WERI-Rb-1 (cell line): ENCODE results near the gene HLA-G.

Source experiments
- DNase-seq: peaks from one replicate; pipeline ENCODE4 v3.0.0-alpha.2; 2020
- H3K27ac ChIP-seq: fragments of 250-450 bp; sonication (Bioruptor Pico); 2 replicates; pipeline ENCODE4 v1.5.1; 2020; ENCODE audit warnings: mild to moderate bottlenecking, moderate library complexity
- H3K27me3 ChIP-seq: fragments of 250-450 bp; sonication (Bioruptor Pico); 2 replicates; pipeline ENCODE4 v1.5.1; 2021; ENCODE audit warnings: mild to moderate bottlenecking, low read depth, moderate library complexity; ENCODE audit not compliant: insufficient read depth, severe bottlenecking
- H3K36me3 ChIP-seq: fragments of 250-450 bp; sonication (Bioruptor Pico); 2 replicates; pipeline ENCODE4 v1.5.1; 2020; ENCODE audit warnings: mild to moderate bottlenecking, moderate library complexity
- H3K4me3 ChIP-seq: 2 replicates; pipeline ENCODE4 v1.5.1; 2011; ENCODE audit warnings: low read depth, mild to moderate bottlenecking, control low read depth, low read length
- H3K9me3 ChIP-seq: fragments of 250-450 bp; sonication (Bioruptor Pico); 2 replicates; pipeline ENCODE4 v1.5.1; 2021; ENCODE audit warnings: mild to moderate bottlenecking, moderate library complexity; ENCODE audit not compliant: severe bottlenecking
- TF ChIP-seq, protein P1 (sequence below): IDR thresholded peaks from 2 replicates; pipeline ENCODE4 v1.5.1; 2011; ENCODE audit warnings: low read depth, mild to moderate bottlenecking, control low read depth, inconsistent platforms, low read length

The HLA-G gene

GRCh38 chr6:29824144-29824543, 3.5 kb upstream of the HLA-G start:
- TF ChIP-seq, protein P1, sequence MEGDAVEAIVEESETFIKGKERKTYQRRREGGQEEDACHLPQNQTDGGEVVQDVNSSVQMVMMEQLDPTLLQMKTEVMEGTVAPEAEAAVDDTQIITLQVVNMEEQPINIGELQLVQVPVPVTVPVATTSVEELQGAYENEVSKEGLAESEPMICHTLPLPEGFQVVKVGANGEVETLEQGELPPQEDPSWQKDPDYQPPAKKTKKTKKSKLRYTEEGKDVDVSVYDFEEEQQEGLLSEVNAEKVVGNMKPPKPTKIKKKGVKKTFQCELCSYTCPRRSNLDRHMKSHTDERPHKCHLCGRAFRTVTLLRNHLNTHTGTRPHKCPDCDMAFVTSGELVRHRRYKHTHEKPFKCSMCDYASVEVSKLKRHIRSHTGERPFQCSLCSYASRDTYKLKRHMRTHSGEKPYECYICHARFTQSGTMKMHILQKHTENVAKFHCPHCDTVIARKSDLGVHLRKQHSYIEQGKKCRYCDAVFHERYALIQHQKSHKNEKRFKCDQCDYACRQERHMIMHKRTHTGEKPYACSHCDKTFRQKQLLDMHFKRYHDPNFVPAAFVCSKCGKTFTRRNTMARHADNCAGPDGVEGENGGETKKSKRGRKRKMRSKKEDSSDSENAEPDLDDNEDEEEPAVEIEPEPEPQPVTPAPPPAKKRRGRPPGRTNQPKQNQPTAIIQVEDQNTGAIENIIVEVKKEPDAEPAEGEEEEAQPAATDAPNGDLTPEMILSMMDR: no peak
- H3K27ac ChIP-seq: no peak overlapping the region
- DNase-seq: no peak

DNA sequence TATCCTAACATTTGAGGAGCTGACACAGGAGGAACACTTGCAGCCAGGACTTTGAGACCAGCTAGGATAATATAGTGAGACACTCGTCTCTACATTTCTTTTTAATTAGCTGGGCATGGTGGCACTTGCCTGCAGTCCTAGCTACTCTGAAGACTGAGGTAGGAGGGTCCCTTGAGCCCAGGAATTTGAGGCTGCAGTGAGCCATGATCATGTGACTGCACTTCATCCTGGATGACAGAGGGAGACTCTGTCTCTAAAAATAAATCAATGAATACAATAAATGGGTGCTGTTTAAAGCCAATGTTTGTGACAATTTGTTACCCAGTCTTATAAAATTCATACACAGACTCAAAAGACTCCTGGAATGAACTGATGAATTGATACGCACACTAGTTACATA, 1.8 kb upstream of the HLA-G start:
- no peak overlapping the region for H3K4me3 ChIP-seq
- DNase-seq: no peak
- H3K9me3 ChIP-seq: peaks cover 8% of the 10 kb centered on the region
- TF ChIP-seq, protein P1: no peak
- no peaks in the 10 kb centered on the region for H3K27me3 ChIP-seq
- H3K36me3 ChIP-seq: no peaks in the 10 kb centered on the region
- H3K27ac ChIP-seq: no peak overlapping the region

More at GRCh38 chr6:29824144-29824543, 3.5 kb upstream of the HLA-G start:
- Histone ChIP-seq H3K9me3 (peaks cover 8% of the 10 kb centered on the region), H3K4me3 (no peak overlapping the region), H3K27me3 (no peaks in the 10 kb centered on the region), H3K36me3 (no peaks in the 10 kb centered on the region)

DNA sequence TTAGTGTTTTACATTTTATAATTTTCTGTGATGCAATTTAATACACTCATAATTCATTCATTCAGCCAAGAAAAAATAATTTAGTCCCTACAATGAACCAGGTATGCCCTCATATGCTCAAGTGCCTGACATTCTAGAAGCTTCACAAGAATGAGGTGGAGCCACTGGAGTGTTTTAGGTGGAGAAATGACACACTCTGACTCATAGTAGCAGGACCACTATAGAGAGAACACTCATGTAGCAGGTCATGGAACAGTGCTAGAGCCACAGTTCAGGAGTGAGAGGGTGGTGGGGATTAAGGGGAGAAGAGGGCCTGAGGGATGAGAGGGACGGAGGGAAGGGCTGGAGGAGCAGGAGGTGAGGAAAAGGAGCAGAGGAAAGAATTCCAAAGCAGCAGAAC, 1.4 kb upstream of the HLA-G start:
- TF ChIP-seq, protein P1: no peak
- DNase-seq: no peak
- H3K36me3 ChIP-seq: no peaks in the 10 kb centered on the region
- H3K27me3 ChIP-seq: no peaks in the 10 kb centered on the region
- H3K27ac ChIP-seq: no peak overlapping the region
- H3K9me3 ChIP-seq: peaks cover 8% of the 10 kb centered on the region
- H3K4me3 ChIP-seq: no peak overlapping the region

DNA sequence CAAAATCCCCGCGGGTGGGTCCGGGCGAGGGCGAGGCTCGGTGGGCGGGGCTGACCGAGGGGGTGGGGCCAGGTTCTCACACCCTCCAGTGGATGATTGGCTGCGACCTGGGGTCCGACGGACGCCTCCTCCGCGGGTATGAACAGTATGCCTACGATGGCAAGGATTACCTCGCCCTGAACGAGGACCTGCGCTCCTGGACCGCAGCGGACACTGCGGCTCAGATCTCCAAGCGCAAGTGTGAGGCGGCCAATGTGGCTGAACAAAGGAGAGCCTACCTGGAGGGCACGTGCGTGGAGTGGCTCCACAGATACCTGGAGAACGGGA, 809 bp downstream of the HLA-G start:
- no peak for DNase-seq
- Histone ChIP-seq H3K27me3 (no peaks in the 10 kb centered on the region), H3K27ac (no peak overlapping the region), H3K36me3 (no peaks in the 10 kb centered on the region), H3K9me3 (peaks cover 8% of the 10 kb centered on the region), H3K4me3 (no peak overlapping the region)
- TF ChIP-seq, protein P1: no peak

DNA sequence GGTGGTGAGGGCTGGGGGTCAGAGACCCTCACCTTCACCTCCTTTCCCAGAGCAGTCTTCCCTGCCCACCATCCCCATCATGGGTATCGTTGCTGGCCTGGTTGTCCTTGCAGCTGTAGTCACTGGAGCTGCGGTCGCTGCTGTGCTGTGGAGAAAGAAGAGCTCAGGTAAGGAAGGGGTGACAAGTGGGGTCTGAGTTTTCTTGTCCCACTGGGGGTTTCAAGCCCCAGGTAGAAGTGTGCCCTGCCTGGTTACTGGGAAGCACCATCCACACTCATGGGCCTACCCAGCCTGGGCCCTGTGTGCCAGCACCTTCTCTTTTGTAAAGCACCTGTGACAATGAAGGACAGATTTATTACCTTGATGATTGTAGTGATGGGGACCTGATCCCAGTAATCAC, 2.1 kb downstream of the HLA-G start:
- no peak for DNase-seq
- TF ChIP-seq, protein P1: no peak
- no peaks in the 10 kb centered on the region for H3K27me3 ChIP-seq
- no peak overlapping the region for H3K27ac ChIP-seq
- no peaks in the 10 kb centered on the region for H3K36me3 ChIP-seq
- H3K9me3 ChIP-seq: peaks cover 5% of the 10 kb centered on the region
- H3K4me3 ChIP-seq: no peak overlapping the region

DNA sequence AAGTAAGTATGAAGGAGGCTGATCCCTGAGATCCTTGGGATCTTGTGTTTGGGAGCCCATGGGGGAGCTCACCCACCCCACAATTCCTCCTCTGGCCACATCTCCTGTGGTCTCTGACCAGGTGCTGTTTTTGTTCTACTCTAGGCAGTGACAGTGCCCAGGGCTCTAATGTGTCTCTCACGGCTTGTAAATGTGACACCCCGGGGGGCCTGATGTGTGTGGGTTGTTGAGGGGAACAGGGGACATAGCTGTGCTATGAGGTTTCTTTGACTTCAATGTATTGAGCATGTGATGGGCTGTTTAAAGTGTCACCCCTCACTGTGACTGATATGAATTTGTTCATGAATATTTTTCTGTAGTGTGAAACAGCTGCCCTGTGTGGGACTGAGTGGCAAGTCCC, 2.8 kb downstream of the HLA-G start:
- Histone ChIP-seq H3K4me3 (no peak overlapping the region), H3K27me3 (peaks cover 5% of the 10 kb centered on the region), H3K36me3 (no peaks in the 10 kb centered on the region), H3K27ac (no peak overlapping the region), H3K9me3 (peaks cover 5% of the 10 kb centered on the region)
- DNase-seq: no peak
- TF ChIP-seq, protein P1: no peak
